Measurements from ENCODE around the gene ZP4. TPM values are rescaled to one million over a fixed set of nuclear protein-coding genes. Genes with fewer than 3 reads are reported as not detected.

Gene ZP4
- total and polyA plus RNA-seq, 9 of the 15 experiments (the other 6 are each of a cell fraction or from before 2014, with no cell fraction given): not detected

GRCh38 chr1:237841485-237841884, 49.2 kb downstream of the ZP4 start:
- TF ChIP-seq CCAR2 (IDR thresholded peaks at IDR 0.05; ENCODE audit: low read depth, low read length) (no peak), ETS1 (conservative IDR thresholded peaks at IDR 0.05; ENCODE audit: control insufficient read depth, low read depth, low read length) (no peak), MXI1 (IDR thresholded peaks at IDR 0.05; ENCODE audit: low read depth, low read length) (no peak), SRSF1 (IDR thresholded peaks at IDR 0.05; ENCODE audit: low read depth, low read length) (no peak), SP1 (CRISPR knock-in tag; IDR thresholded peaks at IDR 0.05) (no peak), NR4A1 (CRISPR knock-in tag; IDR thresholded peaks at IDR 0.05) (no peak), NR4A1 (tag; IDR thresholded peaks at IDR 0.05) (no peak), GABPB1 (CRISPR knock-in tag; IDR thresholded peaks at IDR 0.05) (no peak), ZBTB49 (CRISPR knock-in tag; IDR thresholded peaks at IDR 0.05; ENCODE audit: borderline replicate concordance) (no peak)
- TF ChIP-seq, protein P1, sequence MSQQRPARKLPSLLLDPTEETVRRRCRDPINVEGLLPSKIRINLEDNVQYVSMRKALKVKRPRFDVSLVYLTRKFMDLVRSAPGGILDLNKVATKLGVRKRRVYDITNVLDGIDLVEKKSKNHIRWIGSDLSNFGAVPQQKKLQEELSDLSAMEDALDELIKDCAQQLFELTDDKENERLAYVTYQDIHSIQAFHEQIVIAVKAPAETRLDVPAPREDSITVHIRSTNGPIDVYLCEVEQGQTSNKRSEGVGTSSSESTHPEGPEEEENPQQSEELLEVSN (IDR thresholded peaks at IDR 0.05; ENCODE audit: borderline replicate concordance in 1 of 2, extremely low read depth in 1 of 2, insufficient read depth in 1 of 2, insufficient read length in 1 of 2, low read depth in 1 of 2, low read length in 1 of 2, poor library complexity in 1 of 2, severe bottlenecking in 1 of 2): no peak
- FAIRE-seq: no peak
- ChIA-PET POLR2A (no interaction called here), CTCF (ENCODE audit: low intra/inter-chr PET ratio) (no interaction called here)
- DNase-seq (ENCODE audit: extremely low read depth in 1 of 4, low spot score in 3 of 4): no peak
- in situ Hi-C loops (cut with MboI): no loop called here
- Histone ChIP-seq H3K27me3 (ENCODE audit: control insufficient read depth in 2 of 2, insufficient read depth in 2 of 2, low read length in 2 of 2) (no peaks in the 10 kb centered on the region), H3K9me1 (ENCODE audit: control insufficient read depth, insufficient read depth, low read length) (no peaks in the 10 kb centered on the region), H3K4me2 (ENCODE audit: insufficient read depth, low read length) (no peak overlapping the region), H2AFZ (ENCODE audit: low read depth, low read length) (no peak overlapping the region), H4K20me1 (replicated peaks; ENCODE audit: control insufficient read depth, insufficient read depth, low read length) (no peaks in the 10 kb centered on the region), H3K79me2 (ENCODE audit: control insufficient read depth, insufficient read depth, low read length) (no peaks in the 10 kb centered on the region), H3K4me1 (replicated peaks in 1 of 2; ENCODE audit: control insufficient read depth in 2 of 2, insufficient read depth in 2 of 2, low read length in 2 of 2) (no peaks in the 10 kb centered on the region), H3K9ac (ENCODE audit: insufficient read depth in 1 of 2, low read depth in 2 of 2, low read length in 2 of 2) (no peak overlapping the region), H3K9me3 (replicated peaks; ENCODE audit: control insufficient read depth, insufficient read depth, low read depth, low read length) (no peaks in the 10 kb centered on the region), H3K27ac (ENCODE audit: extremely low read depth, low read depth, low read length) (no peak overlapping the region), H3K4me3 (no peak overlapping the region), H3K36me3 (ENCODE audit: control insufficient read depth, insufficient read depth, low read length) (no peaks in the 10 kb centered on the region)
- ATAC-seq: no peak
- intact Hi-C loops (cut with micrococcal nuclease): no loop called here
- WGBS (ENCODE audit: insufficient coverage, low coverage, missing lambda C conversion rate): 0% methylated on average over 3 of the region's 3 CpGs
- BruUV-seq (replicated peaks): no TSS peak

Measured in K562 (cell line).